HepG2 (cell line): ENCODE results near the gene ARL14EP. TPM values are rescaled to one million over a fixed set of nuclear protein-coding genes. Genes with fewer than 3 reads are reported as not detected.

Experiments
- ATAC-seq: fragments of 200-7000 bp; cut with Tn5 transposase; 3 replicates; pipeline ENCODE4 v1.9.1; 2020; ENCODE audit warnings: mild to moderate bottlenecking, moderate library complexity
- BruUV-seq: library from RNA; stranded (reverse); fragments of 400-500 nt; replicated peaks from 2 replicates; lab custom pipeline; 2021; lab: Mats Ljungman, UMichigan
- CTCF ChIA-PET: fragments of 300-600 bp; formaldehyde crosslinking; extraction: SDS; loops from one replicate; lab custom pipeline; 2021; ENCODE audit warnings: low total read pairs, inconsistent platforms, low intra/inter-chr PET ratio; lab: Yijun Ruan, JAX
- POLR2A ChIA-PET: fragments of 350-600 bp; sonication (Branson Sonifier 250); formaldehyde crosslinking; loops from one replicate; lab custom pipeline; 2020; ENCODE audit warnings: antibody characterized with exemption, inconsistent platforms; lab: Yijun Ruan, JAX
- DNase-seq: peaks from one replicate; pipeline ENCODE4 v3.0.0-alpha.2; 2015; ENCODE audit warnings: low spot score
- FAIRE-seq: peaks from 3 replicates; lab custom pipeline; 2011; peaks lifted over from hg19 to GRCh38; lab: Jason Lieb, UNC
- H2AFZ ChIP-seq: one replicate; pipeline ENCODE4 v1.6.1; 2011; ENCODE audit warnings: low read length, inconsistent platforms
- H3K27ac ChIP-seq: fragments of 300-600 bp; 3 replicates; pipeline ENCODE4 v1.8.0; 2011; ENCODE audit warnings: mixed run types, mild to moderate bottlenecking, mixed read lengths, low read length, inconsistent platforms; ENCODE audit not compliant: insufficient read depth; ENCODE audit errors: extremely low read length
- H3K27me3 ChIP-seq, 2 experiments: fragments of 200-600 bp in 1 of 2; 2 replicates in 1 of 2; 3 replicates in 1 of 2; pipeline versions ENCODE4 v1.6.0 to v1.8.0; 2011; ENCODE audit warnings: low read length in 2 of 2, mild to moderate bottlenecking in 2 of 2, moderate library complexity in 2 of 2, inconsistent platforms in 1 of 2; ENCODE audit not compliant: insufficient read depth in 2 of 2, control insufficient read depth in 1 of 2
- H3K36me3 ChIP-seq, 2 experiments: fragments of 200-600 bp in 1 of 2; replicated peaks in 1 of 2; 2 replicates in 1 of 2; 3 replicates in 1 of 2; pipeline versions ENCODE4 v1.5.1 to v1.8.0; 2011; ENCODE audit warnings: low read length in 2 of 2, inconsistent platforms in 1 of 2; ENCODE audit not compliant: insufficient read depth in 2 of 2, control insufficient read depth in 1 of 2
- H3K4me1 ChIP-seq: 2 replicates; pipeline ENCODE4 v1.5.1; 2012; ENCODE audit warnings: low read length, inconsistent platforms; ENCODE audit not compliant: insufficient read depth
- H3K4me2 ChIP-seq: 2 replicates; pipeline ENCODE4 v1.6.0; 2011; ENCODE audit warnings: low read depth, low read length, inconsistent platforms
- H3K4me3 ChIP-seq, 3 experiments: fragments of 200-600 bp in 1 of 3; sonication (generic), shearing (Covaris generic) in 1 of 3; replicated peaks in 1 of 3; 2 replicates each; pipeline ENCODE4 v1.5.1; 2011 to 2016; ENCODE audit warnings: low read length in 3 of 3, inconsistent platforms in 2 of 3, low read depth in 2 of 3, mild to moderate bottlenecking in 2 of 3, control low read depth in 1 of 3, mixed read lengths in 1 of 3; ENCODE audit not compliant: insufficient read depth in 1 of 3
- H3K79me2 ChIP-seq: one replicate; pipeline ENCODE4 v1.6.1; 2011; ENCODE audit warnings: low read length, inconsistent platforms; ENCODE audit not compliant: insufficient read depth
- H3K9ac ChIP-seq: 2 replicates; pipeline ENCODE4 v1.6.0; 2011; ENCODE audit warnings: mild to moderate bottlenecking, low read depth, low read length, inconsistent platforms; ENCODE audit not compliant: insufficient read depth
- H3K9me3 ChIP-seq: 2 replicates; pipeline ENCODE4 v1.5.1; 2012; ENCODE audit warnings: mild to moderate bottlenecking, low read length
- H4K20me1 ChIP-seq: 2 replicates; pipeline ENCODE4 v1.6.0; 2011; ENCODE audit warnings: inconsistent platforms, mild to moderate bottlenecking, low read length, moderate library complexity; ENCODE audit not compliant: insufficient read depth
- KLF16 ChIP-seq, 2 experiments: sonication (generic) in 1 of 2; formaldehyde crosslinking in 1 of 2; IDR thresholded peaks; 2 replicates each; pipeline versions ENCODE4 v1.6.1 to v1.8.0; 2016 to 2023; ENCODE audit warnings: missing genetic modification reagents in 2 of 2, missing compliant biosample characterization in 1 of 2
- MED8 ChIP-seq: sonication (generic); formaldehyde crosslinking; IDR thresholded peaks from 2 replicates; pipeline ENCODE4 v1.8.1; 2023; ENCODE audit warnings: mild to moderate bottlenecking, missing genetic modification reagents; ENCODE audit not compliant: insufficient replicate concordance
- MTF1 ChIP-seq: sonication (generic); formaldehyde crosslinking; IDR thresholded peaks from 2 replicates; pipeline ENCODE4 v1.5.0; 2020; ENCODE audit warnings: missing genetic modification reagents
- NONO ChIP-seq, 2 experiments: fragments of 450-650 bp in 1 of 2; sonication (generic) in 1 of 2; formaldehyde crosslinking in 1 of 2; IDR thresholded peaks in 1 of 2; conservative IDR thresholded peaks in 1 of 2; 2 replicates each; pipeline versions ENCODE4 v1.6.1 to v1.8.0; 2017 to 2022; ENCODE audit warnings: mild to moderate bottlenecking in 1 of 2, missing genetic modification reagents in 1 of 2, moderate library complexity in 1 of 2
- SP5 ChIP-seq: IDR thresholded peaks from 2 replicates; pipeline ENCODE4 v1.6.1; 2016; ENCODE audit warnings: low read depth, borderline replicate concordance
- ZNF557 ChIP-seq: sonication (generic); formaldehyde crosslinking; IDR thresholded peaks from 2 replicates; pipeline ENCODE4 v1.4.0; 2020; ENCODE audit warnings: missing genetic modification reagents
- WGBS: methylation state at CpG from one replicate; pipeline ENCODE4 v1.1.6; 2017; ENCODE audit warnings: low lambda C conversion rate; 5-methylcytosine and 5-hydroxymethylcytosine counted together
- in situ Hi-C: cut with HindIII; loops from 2 replicates; pipeline ENCODE4 v1.10.0; 2017; ENCODE audit warnings: low pct_unique_long_range_greater_than_20kb; ENCODE audit not compliant: extremely low pct_ligation_motif_present
- intact Hi-C: fragments of 100-400 bp; cut with micrococcal nuclease; formaldehyde crosslinking; loops from one replicate; pipeline ENCODE4 v1.10.0; 2022; ENCODE audit not compliant: unreplicated experiment
- polyA plus RNA-seq, 8 experiments: library from polyadenylated mRNA; depleted of rRNA in 3 of 8; stranded (reverse) in 7 of 8; unstranded in 1 of 8; fragments of >200 nt; fragmentation: Illumina TruSeq in 4 of 8; extraction: Trizol in 4 of 8; gene quantifications; 2 replicates each; pipeline versions ENCODE4 v1.2.1 to v1.2.3, GENCODE V29; 2011 to 2016; ENCODE audit warnings: low read depth in 4 of 8, missing spikeins in 1 of 8, mixed read lengths in 1 of 8; ENCODE audit not compliant: insufficient read depth in 1 of 8
- total RNA-seq, 5 experiments: library from RNA; depleted of rRNA; stranded (reverse); fragments of >200 nt; fragmentation: Illumina TruSeq; extraction: Trizol; gene quantifications; 2 replicates each; pipeline ENCODE4 v1.2.3, GENCODE V29; 2016; ENCODE audit warnings: low read depth in 1 of 5
- TF ChIP-seq, protein P1 (sequence below): sonication (generic); formaldehyde crosslinking; IDR thresholded peaks from 2 replicates; pipeline ENCODE4 v1.4.0; 2020; ENCODE audit warnings: missing genetic modification reagents
- TF ChIP-seq, protein P2 (sequence below): sonication (generic); IDR thresholded peaks from 2 replicates; pipeline ENCODE4 v1.6.1; 2016; ENCODE audit warnings: low read depth, borderline replicate concordance

The ARL14EP gene
- total and polyA plus RNA-seq, 2 of the 13 experiments (the other 11 are each of a cell fraction or from before 2014, with no cell fraction given), result 9.8 to 15.4 TPM

DNA sequence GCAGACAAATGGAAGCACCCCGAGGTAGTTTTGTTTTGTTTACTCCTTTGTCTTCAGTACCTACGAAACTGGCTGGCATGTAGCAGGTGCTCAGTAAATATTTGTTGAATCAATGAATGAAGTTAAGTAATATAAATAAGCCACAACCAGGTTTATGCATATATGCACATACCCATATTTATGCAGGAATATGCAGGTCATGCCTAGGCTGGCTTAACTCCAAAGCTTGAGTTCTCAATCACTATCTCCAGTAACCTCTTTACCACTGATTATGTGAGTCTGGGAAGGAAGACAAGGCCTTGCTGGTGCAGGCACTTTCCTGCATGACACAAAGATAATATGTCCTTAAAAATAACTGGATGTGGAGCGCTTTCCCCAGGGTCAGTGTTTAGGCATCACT is 27.5 kb downstream of the ARL14EP start:
- no peaks in the 10 kb centered on the region for H3K79me2 ChIP-seq
- POLR2A ChIA-PET, result no interaction called here
- CTCF ChIA-PET, result no interaction called here
- TF ChIP-seq, protein P1, sequence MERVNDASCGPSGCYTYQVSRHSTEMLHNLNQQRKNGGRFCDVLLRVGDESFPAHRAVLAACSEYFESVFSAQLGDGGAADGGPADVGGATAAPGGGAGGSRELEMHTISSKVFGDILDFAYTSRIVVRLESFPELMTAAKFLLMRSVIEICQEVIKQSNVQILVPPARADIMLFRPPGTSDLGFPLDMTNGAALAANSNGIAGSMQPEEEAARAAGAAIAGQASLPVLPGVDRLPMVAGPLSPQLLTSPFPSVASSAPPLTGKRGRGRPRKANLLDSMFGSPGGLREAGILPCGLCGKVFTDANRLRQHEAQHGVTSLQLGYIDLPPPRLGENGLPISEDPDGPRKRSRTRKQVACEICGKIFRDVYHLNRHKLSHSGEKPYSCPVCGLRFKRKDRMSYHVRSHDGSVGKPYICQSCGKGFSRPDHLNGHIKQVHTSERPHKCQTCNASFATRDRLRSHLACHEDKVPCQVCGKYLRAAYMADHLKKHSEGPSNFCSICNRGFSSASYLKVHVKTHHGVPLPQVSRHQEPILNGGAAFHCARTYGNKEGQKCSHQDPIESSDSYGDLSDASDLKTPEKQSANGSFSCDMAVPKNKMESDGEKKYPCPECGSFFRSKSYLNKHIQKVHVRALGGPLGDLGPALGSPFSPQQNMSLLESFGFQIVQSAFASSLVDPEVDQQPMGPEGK (CRISPR knock-in tag), result no peak
- TF ChIP-seq NONO (IDR thresholded peaks at IDR 0.05) (no peak), NONO (CRISPR knock-in tag; conservative IDR thresholded peaks at IDR 0.05) (no peak), MED8 (CRISPR knock-in tag) (no peak), KLF16 (CRISPR knock-in tag; IDR thresholded peaks at IDR 0.05) (no peak), SP5 (no peak), ZNF557 (CRISPR knock-in tag) (no peak), MTF1 (CRISPR knock-in tag) (no peak)
- TF ChIP-seq, protein P2, sequence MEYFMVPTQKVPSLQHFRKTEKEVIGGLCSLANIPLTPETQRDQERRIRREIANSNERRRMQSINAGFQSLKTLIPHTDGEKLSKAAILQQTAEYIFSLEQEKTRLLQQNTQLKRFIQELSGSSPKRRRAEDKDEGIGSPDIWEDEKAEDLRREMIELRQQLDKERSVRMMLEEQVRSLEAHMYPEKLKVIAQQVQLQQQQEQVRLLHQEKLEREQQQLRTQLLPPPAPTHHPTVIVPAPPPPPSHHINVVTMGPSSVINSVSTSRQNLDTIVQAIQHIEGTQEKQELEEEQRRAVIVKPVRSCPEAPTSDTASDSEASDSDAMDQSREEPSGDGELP, result no peak
- no peak for ATAC-seq
- 2% methylated on average over 3 of the region's 3 CpGs for WGBS
- H3K4me3 ChIP-seq, result no peak overlapping the region
- H3K27me3 ChIP-seq, result peaks cover 0 to 4% of the 10 kb centered on the region in 2 experiments; a peak in 1 of 5 replicates
- in situ Hi-C loops, result loop anchor here (10.0 kb wide), 1 partner anchor 504 kb away; no protein-coding TSS in a partner anchor
- no TSS peak for BruUV-seq
- no peaks in the 10 kb centered on the region for H3K4me1 ChIP-seq
- no peak overlapping the region for H3K9ac ChIP-seq
- H3K9me3 ChIP-seq, result no peaks in the 10 kb centered on the region
- intact Hi-C loops, result no loop called here
- no peak overlapping the region for H2AFZ ChIP-seq
- no peak overlapping the region for H3K4me2 ChIP-seq
- H3K36me3 ChIP-seq, result no peaks in the 10 kb centered on the region
- no peaks in the 10 kb centered on the region for H4K20me1 ChIP-seq
- no peak for FAIRE-seq
- no peak overlapping the region for H3K27ac ChIP-seq
- no peak for DNase-seq
